ENCODE results near the gene ANP32A. TPM values are rescaled to one million over a fixed set of nuclear protein-coding genes. Genes with fewer than 3 reads are reported as not detected.

ANP32A gene
- total RNA-seq, 6 experiments from 2014 or later, result 95.7 to 130 (median 118) TPM

- Mint-ChIP-seq H3K27ac (no peak overlapping the region), H3K36me3 (ENCODE audit: low read depth) (no peaks in the 10 kb centered on the region), H3K4me3 (no peak overlapping the region), H3K4me1 (ENCODE audit: low read depth) (no peaks in the 10 kb centered on the region), H3K9me3 (no peaks in the 10 kb centered on the region), H3K27me3 (ENCODE audit: insufficient read depth) (peaks cover 24% of the 10 kb centered on the region)
- DNase-seq, result no peak
- TF ChIP-seq CTCF (IDR thresholded peaks at IDR 0.05), result no peak
These were observed 70.9 kb downstream of the ANP32A start for GRCh38 chr15:68749793-68750192.

GRCh38 chr15:68749365-68749764, 71.3 kb downstream of the ANP32A start:
- no peak for DNase-seq
- Mint-ChIP-seq H3K27ac (no peak overlapping the region), H3K27me3 (ENCODE audit: insufficient read depth) (peaks cover 20% of the 10 kb centered on the region), H3K4me3 (no peak overlapping the region), H3K9me3 (no peaks in the 10 kb centered on the region), H3K4me1 (ENCODE audit: low read depth) (no peaks in the 10 kb centered on the region), H3K36me3 (ENCODE audit: low read depth) (no peaks in the 10 kb centered on the region)
- no peak for TF ChIP-seq CTCF (IDR thresholded peaks at IDR 0.05)

GRCh38 chr15:68743256-68743655, 77.4 kb downstream of the ANP32A start:
- H3K4me1 Mint-ChIP-seq (ENCODE audit: low read depth), result no peaks in the 10 kb centered on the region; the same call in 1 of the 2 replicates
- no peak for TF ChIP-seq CTCF (IDR thresholded peaks at IDR 0.05)
- no peaks in the 10 kb centered on the region for H3K9me3 Mint-ChIP-seq
- H3K27ac Mint-ChIP-seq, result no peak overlapping the region
- no peak for DNase-seq
- peaks cover 28% of the 10 kb centered on the region for H3K27me3 Mint-ChIP-seq (ENCODE audit: insufficient read depth)
- H3K4me3 Mint-ChIP-seq, result no peak overlapping the region
- H3K36me3 Mint-ChIP-seq (ENCODE audit: low read depth), result no peaks in the 10 kb centered on the region

GRCh38 chr15:68739390-68740080, 81.2 kb downstream of the ANP32A start:
- TF ChIP-seq CTCF (IDR thresholded peaks at IDR 0.05), result no peak
- Mint-ChIP-seq H3K27ac (no peak overlapping the region), H3K4me3 (no peak overlapping the region), H3K27me3 (ENCODE audit: insufficient read depth) (peaks cover 35% of the 10 kb centered on the region), H3K36me3 (ENCODE audit: low read depth) (no peaks in the 10 kb centered on the region), H3K9me3 (no peaks in the 10 kb centered on the region), H3K4me1 (ENCODE audit: low read depth) (no peaks in the 10 kb centered on the region; the same call in 1 of the 2 replicates)
- no peak for DNase-seq

GRCh38 chr15:68735610-68736009, 85.1 kb downstream of the ANP32A start:
- no peaks in the 10 kb centered on the region for H3K36me3 Mint-ChIP-seq (ENCODE audit: low read depth)
- no peaks in the 10 kb centered on the region for H3K9me3 Mint-ChIP-seq
- no peak overlapping the region for H3K27ac Mint-ChIP-seq
- TF ChIP-seq CTCF (IDR thresholded peaks at IDR 0.05), result no peak
- peaks cover 5% of the 10 kb centered on the region; the same call in 1 of the 2 replicates for H3K4me1 Mint-ChIP-seq (ENCODE audit: low read depth)
- DNase-seq, result no peak
- H3K27me3 Mint-ChIP-seq (ENCODE audit: insufficient read depth), result peaks cover 33% of the 10 kb centered on the region
- H3K4me3 Mint-ChIP-seq, result no peak overlapping the region
